ENCODE data around the gene ZBTB42.

Gene ZBTB42

GRCh38 chr14:104794993-104795780, 5.7 kb upstream of the ZBTB42 start, which contains the start of gene AKT1:
Gene AKT1 (minus strand): TSS chr14:104795748. CDS start chr14:104792643, 3,105 bp downstream.
- DNase-seq (ENCODE audit: low read depth in 2 of 2) = no peak

- no peak for DNase-seq (ENCODE audit: low read depth in 2 of 2)
Measured at GRCh38 chr14:104795781-104796686, 4.9 kb upstream of the ZBTB42 start.

- DNase-seq (ENCODE audit: low read depth in 2 of 2) = no peak
Measured at GRCh38 chr14:104796687-104797081, 4.2 kb upstream of the ZBTB42 start.

GRCh38 chr14:104797115-104798044, 3.5 kb upstream of the ZBTB42 start:
- DNase-seq (ENCODE audit: low read depth in 2 of 2) = no peak

- DNase-seq (ENCODE audit: low read depth in 2 of 2) = no peak
Measured at GRCh38 chr14:104798300-104799243, 2.3 kb upstream of the ZBTB42 start.

GRCh38 chr14:104799244-104800014, 1.5 kb upstream of the ZBTB42 start:
- no peak for DNase-seq (ENCODE audit: low read depth in 2 of 2)

GRCh38 chr14:104800015-104800770, 708 bp upstream of the ZBTB42 start:
- DNase-seq (ENCODE audit: low read depth in 2 of 2) = peak; percentile 59 to 74

- no peak for DNase-seq (ENCODE audit: low read depth in 2 of 2)
Measured at GRCh38 chr14:104801520-104802393, 856 bp downstream of the ZBTB42 start.

- no peak for DNase-seq (ENCODE audit: low read depth in 2 of 2)
Measured at GRCh38 chr14:104802394-104803184, 1.7 kb downstream of the ZBTB42 start.

GRCh38 chr14:104803280-104803911, 2.5 kb downstream of the ZBTB42 start:
- no peak for DNase-seq (ENCODE audit: low read depth in 2 of 2)

GRCh38 chr14:104803912-104804410, 3.1 kb downstream of the ZBTB42 start:
- no peak for DNase-seq (ENCODE audit: low read depth in 2 of 2)

- no peak for DNase-seq (ENCODE audit: low read depth in 2 of 2)
Measured at GRCh38 chr14:104804481-104805325, 3.8 kb downstream of the ZBTB42 start.

- no peak for DNase-seq (ENCODE audit: low read depth in 2 of 2)
Measured at GRCh38 chr14:104805326-104805678, 4.4 kb downstream of the ZBTB42 start.

- no peak for DNase-seq (ENCODE audit: low read depth in 2 of 2)
Measured at GRCh38 chr14:104805941-104806624, 5.2 kb downstream of the ZBTB42 start.

All from stimulated activated CD4-positive, alpha-beta T cell treated with anti-CD3 and anti-CD28 coated beads, Interleukin-4, amount 100 ng/mL, for 48 hours (primary cell).